CD4-positive, alpha-beta T cell treated with Interleukin-6 at 100 ng/mL for 8 hours (primary cell): ENCODE results near the gene MARK2.

ENCODE experiments used
- DNase-seq: peaks from one replicate; pipeline ENCODE4 v3.0.0-alpha.2; 2020; ENCODE audit warnings: mixed read lengths, low spot score

Gene MARK2

GRCh38 chr11:63909591-63910506 is 70.9 kb downstream of the MARK2 start:
- no peak for DNase-seq

GRCh38 chr11:63910675-63911074 is 71.8 kb downstream of the MARK2 start:
- DNase-seq, result no peak

- DNase-seq, result no peak
Measured at GRCh38 chr11:63911440-63911839, 72.5 kb downstream of the MARK2 start.

GRCh38 chr11:63911876-63912275 is 73.0 kb downstream of the MARK2 start:
- no peak for DNase-seq

- DNase-seq, result no peak
Measured at GRCh38 chr11:63912678-63913077, 73.8 kb downstream of the MARK2 start.

GRCh38 chr11:63913866-63914830 is 75.2 kb downstream of the MARK2 start:
- DNase-seq, result no peak

GRCh38 chr11:63914896-63915691 is 76.2 kb downstream of the MARK2 start:
- DNase-seq, result no peak

GRCh38 chr11:63915961-63916836 is 77.3 kb downstream of the MARK2 start:
- no peak for DNase-seq

GRCh38 chr11:63916837-63917691 is 78.2 kb downstream of the MARK2 start, which contains the start of gene RCOR2:
Gene RCOR2, minus strand, starts transcription at chr11:63917164. Its CDS starts 708 bp downstream, at chr11:63916456.
- DNase-seq, result peak; percentile 52

- DNase-seq, result no peak
Measured at GRCh38 chr11:63917692-63918506, 79.0 kb downstream of the MARK2 start.

- DNase-seq, result no peak
Measured at GRCh38 chr11:63918507-63919191, 79.7 kb downstream of the MARK2 start.

- DNase-seq, result no peak
Measured at GRCh38 chr11:63919267-63920125, 80.6 kb downstream of the MARK2 start.

- no peak for DNase-seq
Measured at GRCh38 chr11:63920126-63920938, 81.4 kb downstream of the MARK2 start.

GRCh38 chr11:63920939-63921417 is 82.1 kb downstream of the MARK2 start:
- no peak for DNase-seq

GRCh38 chr11:63922673-63923192 is 83.8 kb downstream of the MARK2 start:
- no peak for DNase-seq

GRCh38 chr11:63923319-63923718 is 84.4 kb downstream of the MARK2 start:
- no peak for DNase-seq
